ENCODE data around the gene INO80C. TPM values are rescaled to one million over a fixed set of nuclear protein-coding genes. Genes with fewer than 3 reads are reported as not detected.

Gene INO80C
- total and polyA plus RNA-seq, 2 of the 4 experiments (the other 2 are of a cell fraction), result 5.6 to 17.1 TPM

GRCh38 chr18:35517715-35518114, 20.0 kb upstream of the INO80C start:
- no peak for DNase-seq
- no peak overlapping the region for H2AK9ac ChIP-seq (replicated peaks; ENCODE audit: low read depth, low read length, poor library complexity)
- no peak overlapping the region for H2AFZ ChIP-seq (replicated peaks; ENCODE audit: low read length, poor library complexity)
- no peaks in the 10 kb centered on the region for H4K20me1 ChIP-seq (ENCODE audit: insufficient read depth, low read length)
- H3K9me3 ChIP-seq (ENCODE audit: control insufficient read depth, insufficient read depth, low read length), result no peaks in the 10 kb centered on the region
- H3K27ac ChIP-seq (ENCODE audit: insufficient read depth, low read length), result no peak overlapping the region
- no peak overlapping the region for H2AK5ac ChIP-seq (ENCODE audit: low read depth, low read length)
- ATAC-seq (ENCODE audit: low read depth), result no peak
- H3K79me1 ChIP-seq (ENCODE audit: low read depth in 1 of 2, low read length in 2 of 2), result no peaks in the 10 kb centered on the region
- no peak overlapping the region for H3K4me2 ChIP-seq (ENCODE audit: low read depth, low read length)
- no peak overlapping the region for H2BK120ac ChIP-seq (ENCODE audit: low read depth, low read length)
- no CpG with 5 or more reads among the region's 2 CpGs for WGBS, 2 experiments (ENCODE audit: extremely low coverage in 2 of 2, insufficient read length in 1 of 2)
- no TSS peak for BruUV-seq (replicated peaks)
- H3K56ac ChIP-seq (ENCODE audit: extremely low read depth, insufficient read depth, low read length), result no peak overlapping the region
- no peak overlapping the region for H3K14ac ChIP-seq (replicated peaks; ENCODE audit: low read depth, low read length)
- H3K4ac ChIP-seq (ENCODE audit: low read depth, low read length), result no peak overlapping the region
- CTCF ChIA-PET, result no interaction called here
- H3K27me3 ChIP-seq (ENCODE audit: control insufficient read depth, insufficient read depth, low read length), result no peaks in the 10 kb centered on the region; the same call in 1 of the 2 replicates
- in situ Hi-C loops (cut with MboI; ENCODE audit: low sequenced_read_pairs) (no loop called here), intact Hi-C loops (cut with micrococcal nuclease) (no loop called here), dilution Hi-C loops (cut with HindIII; ENCODE audit: low sequenced_read_pairs, unreplicated experiment) (no loop called here)
- H4K8ac ChIP-seq (ENCODE audit: low read depth in 2 of 2, low read length in 2 of 2), result no peak overlapping the region
- no peak overlapping the region for H2BK5ac ChIP-seq (ENCODE audit: low read depth, low read length, poor library complexity, severe bottlenecking)
- H2BK15ac ChIP-seq (ENCODE audit: low read depth, low read length), result no peak overlapping the region
- H3K23ac ChIP-seq (ENCODE audit: low read depth, low read length), result no peak overlapping the region
- H3K36me3 ChIP-seq (ENCODE audit: control insufficient read depth, insufficient read depth, low read length), result no peaks in the 10 kb centered on the region
- no peak overlapping the region for H3K4me3 ChIP-seq (ENCODE audit: insufficient read depth, low read depth, low read length)
- POLR2A ChIA-PET (ENCODE audit: unreplicated experiment), result no interaction called here
- no peak overlapping the region for H3K18ac ChIP-seq (ENCODE audit: low read depth, low read length)
- TF ChIP-seq MAFK (IDR thresholded peaks at IDR 0.05; ENCODE audit: low read depth, low read length), result no peak
- H4K91ac ChIP-seq (ENCODE audit: insufficient read depth, low read depth, low read length), result no peak overlapping the region
- no peak overlapping the region for H4K5ac ChIP-seq (ENCODE audit: low read depth, low read length)
- peaks cover 3% of the 10 kb centered on the region for H3K4me1 ChIP-seq (ENCODE audit: control insufficient read depth, insufficient read depth, low read length)
- H3K9me1 ChIP-seq (ENCODE audit: insufficient read depth, low read length), result peaks cover 9% of the 10 kb centered on the region; the same call in 1 of the 2 replicates
- no peak overlapping the region for H2BK20ac ChIP-seq (ENCODE audit: low read depth, low read length)
- no peak overlapping the region for H3K9ac ChIP-seq (ENCODE audit: low read depth, low read length)

All from IMR-90 (cell line).